GM15510 (cell line): ENCODE data around the gene PCNX2.

Experiments
- POLR2A ChIP-seq: IDR thresholded peaks from 3 replicates; pipeline ENCODE4 v1.6.1; 2011; ENCODE audit warnings: borderline replicate concordance; ENCODE audit not compliant: insufficient read length; ENCODE audit errors: extremely low read depth

The PCNX2 gene

DNA sequence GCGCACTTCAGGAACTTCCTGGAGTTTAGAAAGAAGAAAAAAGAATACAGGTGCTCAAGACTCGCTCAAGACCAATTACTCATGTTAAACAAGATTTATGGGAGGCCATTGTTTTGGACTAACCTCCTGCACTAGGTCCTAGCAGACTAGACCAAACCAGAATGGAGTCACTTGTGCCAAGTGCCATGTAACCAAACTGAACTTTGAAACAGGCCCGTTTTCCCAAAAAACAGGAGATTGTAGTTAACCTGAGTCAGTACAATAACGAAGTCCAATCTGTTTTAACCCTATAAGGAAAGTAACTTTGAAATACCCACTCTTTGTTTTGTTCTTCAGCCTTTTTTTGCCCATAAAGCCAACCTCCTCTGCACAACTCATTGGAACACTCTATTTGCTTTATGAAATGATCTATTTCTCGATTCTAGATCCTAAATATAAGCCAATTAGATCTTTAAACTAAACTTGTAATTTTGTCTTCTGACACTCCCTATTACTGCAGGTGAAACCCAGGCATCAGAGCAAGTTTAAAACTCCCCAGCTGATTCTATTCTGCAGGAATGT is 345.8 kb downstream of the PCNX2 start:
- no peak for TF ChIP-seq POLR2A

DNA sequence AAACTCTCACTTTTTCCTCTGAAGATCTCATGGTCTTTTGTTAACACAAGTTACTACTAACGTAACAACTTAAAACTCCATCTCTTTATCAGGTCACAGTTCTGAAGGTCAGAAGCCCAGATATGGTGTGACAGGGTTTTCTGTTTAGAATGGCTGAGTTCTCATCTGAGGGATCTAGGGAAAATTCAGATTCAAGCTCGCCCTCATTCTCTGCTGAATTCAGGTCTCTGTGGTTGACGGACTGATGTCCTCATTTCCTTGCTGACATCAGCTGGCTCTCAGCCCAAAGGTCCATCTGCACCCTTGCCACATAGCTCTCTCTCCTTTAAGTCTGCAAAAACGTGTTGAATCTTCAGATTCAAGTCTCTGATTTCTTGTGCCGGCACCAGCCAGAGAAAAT is 351.2 kb downstream of the PCNX2 start:
- TF ChIP-seq POLR2A, result no peak

DNA sequence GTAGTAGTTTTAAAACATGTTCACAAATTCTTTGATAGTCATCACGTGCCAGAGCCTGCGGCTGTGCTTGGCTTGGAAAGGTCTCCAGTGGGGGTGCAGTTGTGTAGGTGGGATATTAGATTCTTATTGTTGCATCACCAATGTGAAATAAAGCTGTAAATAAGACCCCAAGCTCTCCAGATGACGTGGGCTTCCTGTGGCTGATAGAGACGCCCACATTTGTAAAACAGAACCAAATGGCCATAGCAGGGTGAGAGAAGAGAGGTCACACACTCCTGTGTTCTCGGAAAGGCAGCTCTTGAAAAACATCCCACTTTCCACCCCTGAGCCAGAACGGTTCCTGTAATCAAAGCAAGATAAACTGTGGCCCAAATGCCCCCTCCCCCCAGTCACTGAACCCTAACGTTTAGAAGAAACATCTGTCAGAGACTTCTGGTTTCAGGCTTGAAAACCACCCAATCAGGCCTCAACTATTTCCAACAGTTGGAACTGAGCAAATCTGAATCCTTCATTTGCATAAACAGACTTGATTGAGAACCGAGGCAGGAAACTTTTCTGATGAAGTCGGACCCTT is 351.8 kb downstream of the PCNX2 start:
- TF ChIP-seq POLR2A, result no peak

DNA sequence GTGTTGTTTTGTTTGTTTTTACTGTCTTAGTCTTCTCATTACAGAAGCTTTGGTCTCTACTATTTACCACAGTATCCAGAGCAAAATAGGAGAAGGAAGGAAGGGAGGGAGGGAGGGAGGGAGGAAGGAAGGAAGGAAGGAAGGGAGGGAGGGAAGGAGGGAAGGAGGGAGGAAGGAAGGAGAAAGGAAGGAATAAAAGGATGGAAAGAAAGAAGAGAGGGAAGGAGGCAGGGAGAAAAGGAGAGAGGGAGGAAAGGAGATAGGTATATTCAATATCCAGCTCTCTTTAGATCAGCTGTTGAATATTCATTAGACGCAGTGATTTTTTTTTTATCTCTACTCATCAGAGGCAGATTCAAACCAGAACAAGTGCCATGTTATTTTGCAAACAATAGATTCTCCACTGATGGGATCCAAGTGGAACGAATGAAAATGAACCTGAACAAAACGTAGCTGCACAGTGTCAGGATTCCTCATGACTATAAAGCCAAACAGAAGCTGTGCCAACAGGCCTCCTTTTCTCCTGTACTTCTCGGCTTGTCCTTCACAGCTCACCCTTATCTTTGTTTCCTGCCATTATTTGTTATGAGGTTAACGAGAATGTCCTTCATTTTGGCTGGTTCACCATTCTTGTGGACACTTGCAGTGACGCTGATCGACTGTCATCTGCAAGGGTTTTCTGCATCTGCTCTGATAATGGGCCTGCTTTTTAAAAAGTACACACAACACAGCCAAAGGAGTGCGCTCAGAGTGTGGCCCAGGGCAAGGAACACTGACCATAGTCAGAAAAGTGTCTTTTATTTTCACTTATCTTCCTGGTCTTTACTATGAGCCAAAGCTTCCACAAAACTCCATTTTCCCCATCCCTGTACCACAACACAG is 352.9 kb downstream of the PCNX2 start:
- no peak for TF ChIP-seq POLR2A

DNA sequence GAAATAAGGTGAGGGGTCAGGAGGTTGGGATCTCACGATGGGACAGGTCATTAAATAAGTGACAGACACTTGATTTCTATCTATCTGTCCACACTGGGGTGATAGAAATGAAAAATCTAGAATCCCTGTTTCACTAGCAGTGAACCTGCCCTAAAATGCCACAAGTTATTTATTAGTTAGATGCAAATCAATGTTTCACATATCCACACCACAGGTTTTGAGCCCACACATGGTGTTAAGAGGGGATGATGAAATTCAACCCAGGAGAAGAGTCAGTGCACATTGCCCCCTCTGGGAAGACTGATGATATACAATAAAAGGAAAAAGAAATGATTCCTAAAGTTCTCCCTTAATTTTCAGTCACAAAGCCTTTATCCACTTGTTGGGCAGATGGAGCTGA is 355.3 kb downstream of the PCNX2 start:
- TF ChIP-seq POLR2A, result no peak

DNA sequence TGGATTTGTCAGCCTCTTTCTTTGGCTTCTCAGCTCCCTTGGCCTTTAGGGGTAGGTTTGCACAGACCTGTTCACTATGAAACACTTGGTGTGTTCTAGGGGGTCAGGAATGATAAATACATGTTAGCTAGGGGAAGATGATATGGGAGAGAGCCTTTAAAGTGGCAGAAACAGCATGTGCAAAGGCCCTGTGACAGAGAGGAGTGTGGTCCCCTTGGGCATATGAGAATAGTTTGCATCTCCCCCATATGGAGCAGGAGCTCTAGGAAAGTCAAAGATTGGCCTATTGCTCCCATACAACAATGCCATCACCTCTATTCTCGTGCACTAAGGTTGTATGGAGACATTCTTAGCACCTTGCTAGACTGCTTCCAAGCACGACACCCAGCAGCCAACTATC is 355.8 kb downstream of the PCNX2 start:
- no peak for TF ChIP-seq POLR2A

DNA sequence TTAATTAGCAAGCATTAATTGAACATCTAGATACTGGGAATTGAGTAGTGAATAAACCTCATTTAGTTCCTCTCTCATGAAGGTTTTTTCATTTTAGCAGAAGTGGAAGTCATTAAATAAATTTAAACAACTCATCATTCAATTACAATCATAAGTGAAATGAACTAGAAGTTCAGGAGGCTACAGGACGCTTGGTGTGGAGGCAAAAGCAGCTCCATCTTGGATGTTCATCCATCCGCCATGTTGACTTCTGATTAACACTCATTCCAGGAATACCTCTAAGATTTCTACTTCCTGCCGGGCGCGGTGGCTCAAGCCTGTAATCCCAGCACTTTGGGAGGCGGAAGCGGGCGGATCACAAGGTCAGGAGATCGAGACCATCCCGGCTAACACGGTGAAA is 356.6 kb downstream of the PCNX2 start:
- no peak for TF ChIP-seq POLR2A

DNA sequence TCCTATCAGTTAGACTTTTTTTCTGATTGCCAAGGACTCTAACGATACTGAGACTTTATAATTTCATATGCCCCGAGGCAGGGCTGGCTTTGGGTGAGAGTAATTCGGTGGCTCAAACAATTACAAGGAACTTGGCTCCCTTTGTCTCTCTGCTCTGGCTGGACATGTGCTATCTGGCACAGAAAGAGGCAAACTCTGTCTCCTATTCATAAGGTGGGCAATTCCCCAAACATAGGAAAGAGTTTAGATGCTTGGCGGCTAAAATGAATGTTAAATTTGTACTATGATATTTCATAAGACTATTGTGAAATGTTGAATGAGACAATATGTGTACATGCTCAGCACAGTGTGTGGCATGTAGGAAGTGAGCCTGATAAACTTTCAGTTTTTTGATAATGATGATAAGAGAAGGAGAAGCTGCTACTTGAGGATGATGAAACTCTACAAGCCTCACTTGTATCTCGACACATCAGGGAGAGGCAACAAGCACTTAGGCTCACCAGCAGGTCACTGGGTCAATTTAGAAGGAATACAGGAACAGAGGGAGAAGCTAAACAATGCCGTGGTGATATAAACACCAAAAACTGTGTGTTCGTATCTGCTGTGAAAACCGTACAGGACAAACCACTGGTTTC is 357.7 kb downstream of the PCNX2 start:
- TF ChIP-seq POLR2A, result no peak

DNA sequence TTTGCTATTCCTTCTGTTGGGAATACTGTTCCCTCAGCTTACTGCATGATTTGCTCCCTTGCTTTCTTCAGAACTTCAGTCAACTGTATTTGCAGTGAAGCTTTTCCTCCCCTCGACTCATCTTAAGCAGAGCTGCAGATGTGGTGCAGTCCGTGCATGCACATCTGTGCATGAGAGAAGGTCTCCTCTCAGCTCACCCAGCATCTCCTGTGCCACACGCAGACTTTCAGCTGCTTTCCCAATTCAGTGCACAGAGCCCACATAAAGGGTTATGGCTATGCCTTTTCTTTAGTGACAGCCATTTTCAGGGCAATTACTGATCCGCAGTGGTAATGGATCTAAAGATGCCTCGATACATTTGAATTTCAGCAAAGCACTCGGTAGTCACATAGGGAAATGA is 358.6 kb downstream of the PCNX2 start:
- no peak for TF ChIP-seq POLR2A
